ENCODE results near the gene PTPRN2. TPM values are rescaled to one million over a fixed set of nuclear protein-coding genes. Genes with fewer than 3 reads are reported as not detected.

PTPRN2 gene
- total RNA-seq, 1 experiment from 2014 or later, result 2.1 TPM

- Histone ChIP-seq H3K9me2 (ENCODE audit: insufficient read depth) (no peaks in the 10 kb centered on the region), H3K4me3 (replicated peaks in 1 of 2; ENCODE audit: low read depth in 1 of 2, low read length in 2 of 2) (no peak overlapping the region), H3K4me2 (ENCODE audit: low read length) (no peak overlapping the region), H3K9me3 (ENCODE audit: control insufficient read depth in 1 of 2, insufficient read depth in 1 of 2, low read depth in 1 of 2, low read length in 2 of 2) (no peaks in the 10 kb centered on the region), H4K20me1 (ENCODE audit: insufficient read depth) (no peaks in the 10 kb centered on the region), H3K27ac (ENCODE audit: low read depth, low read length) (no peak overlapping the region), H2AFZ (ENCODE audit: low read depth, low read length, poor library complexity, severe bottlenecking) (no peak overlapping the region), H3K27me3 (ENCODE audit: insufficient read depth, low read length) (no peaks in the 10 kb centered on the region), H3K36me3 (ENCODE audit: control insufficient read depth in 1 of 2, insufficient read depth in 2 of 2, low read length in 2 of 2) (no peaks in the 10 kb centered on the region), H3K79me2 (ENCODE audit: insufficient read depth, low read length) (no peaks in the 10 kb centered on the region), H3K4me1 (ENCODE audit: control insufficient read depth in 1 of 2, insufficient read depth in 2 of 2, low read length in 2 of 2) (no peaks in the 10 kb centered on the region), H3K9ac (ENCODE audit: low read length) (no peak overlapping the region)
- ATAC-seq, result no peak
- ChIA-PET CTCF (no interaction called here), POLR2A (no interaction called here), RAD21 (ENCODE audit: low non-redundant PET in 1 of 2, low total read pairs in 2 of 2, uncharacterized antibody in 2 of 2, unreplicated experiment in 2 of 2) (no interaction called here)
- intact Hi-C loops (cut with micrococcal nuclease), result no loop called here
- no TSS peak for BruUV-seq (replicated peaks)
- TF ChIP-seq SP1 (IDR thresholded peaks at IDR 0.05; ENCODE audit: low read depth) (no peak), EGR1 (IDR thresholded peaks at IDR 0.05; ENCODE audit: low read depth) (no peak), POLR2AphosphoS5 (IDR thresholded peaks at IDR 0.05; ENCODE audit: low read depth, low read length) (no peak), EZH2 (IDR thresholded peaks at IDR 0.05) (no peak), CBX3 (IDR thresholded peaks at IDR 0.05; ENCODE audit: low read depth) (no peak), ZBTB33 (IDR thresholded peaks at IDR 0.05; ENCODE audit: extremely low read depth, insufficient replicate concordance, low read length) (no peak), EZH2phosphoT487 (IDR thresholded peaks at IDR 0.05; ENCODE audit: borderline replicate concordance) (no peak), CTCF (IDR thresholded peaks at IDR 0.05 in 2 of 3, conservative IDR thresholded peaks at IDR 0.05 in 1 of 3; ENCODE audit: borderline replicate concordance in 1 of 3, insufficient read depth in 1 of 3, low read depth in 2 of 3, low read length in 2 of 3) (no peak), ELF1 (IDR thresholded peaks at IDR 0.05; ENCODE audit: borderline replicate concordance, low read depth) (no peak), SIN3A (IDR thresholded peaks at IDR 0.05; ENCODE audit: low read depth) (no peak), ZNF274 (IDR thresholded peaks at IDR 0.05; ENCODE audit: low read depth, low read length) (no peak), ATF3 (IDR thresholded peaks at IDR 0.05) (no peak), MAX (IDR thresholded peaks at IDR 0.05) (no peak)
- DNase-seq (ENCODE audit: low read depth, low spot score), result no peak
Measured at GRCh38 chr7:157498657-157499056, 1089.0 kb downstream of the PTPRN2 start.
